HL-60 (cell line): ENCODE data around the gene PCDH1.
"Not testable (repeated sequence)": the region's sequence is repeated elsewhere in the genome, so short reads cannot be mapped to it uniquely, and the experiment has no call there.

Experiments
- DNase-seq, 2 experiments: peaks; one replicate each; pipeline ENCODE4 v3.0.0-alpha.2; 2010 to 2020; ENCODE audit warnings: low read depth in 1 of 2, low spot score in 1 of 2
- H3K27ac ChIP-seq: fragments of 250-450 bp; sonication (Bioruptor Pico); replicated peaks from 2 replicates; pipeline ENCODE4 v1.5.1; 2020; ENCODE audit warnings: mild to moderate bottlenecking, moderate library complexity
- H3K27me3 ChIP-seq: fragments of 250-450 bp; sonication (Bioruptor Pico); 2 replicates; pipeline ENCODE4 v1.5.1; 2021; ENCODE audit warnings: mild to moderate bottlenecking, moderate library complexity; ENCODE audit not compliant: insufficient read depth, poor library complexity, severe bottlenecking
- H3K4me3 ChIP-seq: replicated peaks from 2 replicates; pipeline ENCODE4 v1.5.1; 2011; ENCODE audit warnings: mild to moderate bottlenecking, control low read depth, low read length; ENCODE audit not compliant: insufficient read depth
- CTCF ChIP-seq: IDR thresholded peaks from one replicate; pipeline ENCODE4 v1.5.1; 2011; ENCODE audit warnings: low read length, control low read depth, inconsistent platforms; ENCODE audit not compliant: insufficient read depth
- GABPA ChIP-seq: IDR thresholded peaks from 2 replicates; pipeline ENCODE4 v1.6.1; 2012; ENCODE audit warnings: low read depth
- POLR2AphosphoS5 ChIP-seq: IDR thresholded peaks from 2 replicates; pipeline ENCODE4 v1.6.1; 2012; ENCODE audit warnings: low read depth
- REST ChIP-seq: IDR thresholded peaks from 2 replicates; pipeline ENCODE4 v1.6.1; 2012; ENCODE audit warnings: low read depth; ENCODE audit not compliant: insufficient replicate concordance
- SPI1 ChIP-seq: IDR thresholded peaks from 2 replicates; pipeline ENCODE4 v1.6.1; 2012; ENCODE audit warnings: low read depth, mild to moderate bottlenecking, borderline replicate concordance

Gene PCDH1

GRCh38 chr5:141898448-141899049 is 20.3 kb upstream of the PCDH1 start:
- Histone ChIP-seq H3K27ac (no peak overlapping the region), H3K4me3 (no peak overlapping the region), H3K27me3 (no peaks in the 10 kb centered on the region)
- TF ChIP-seq POLR2AphosphoS5 (no peak), REST (no peak), GABPA (no peak), SPI1 (no peak), CTCF (no peak)
- DNase-seq = no peak

- no peak overlapping the region for H3K4me3 ChIP-seq
- no peak for DNase-seq
- no peaks in the 10 kb centered on the region for H3K27me3 ChIP-seq
- TF ChIP-seq POLR2AphosphoS5 (no peak), CTCF (no peak), REST (no peak), GABPA (no peak), SPI1 (no peak)
- no peak overlapping the region for H3K27ac ChIP-seq
These were observed 19.2 kb upstream of the PCDH1 start for GRCh38 chr5:141897425-141897824.

GRCh38 chr5:141890429-141890828 is 12.2 kb upstream of the PCDH1 start:
- not testable (repeated sequence) for H3K27me3 ChIP-seq, H3K27ac ChIP-seq, DNase-seq, H3K4me3 ChIP-seq

GRCh38 chr5:141889282-141889871 is 11.2 kb upstream of the PCDH1 start:
- H3K4me3 ChIP-seq = no peak overlapping the region
- no peak for TF ChIP-seq REST
- TF ChIP-seq CTCF = no peak
- no peak for TF ChIP-seq POLR2AphosphoS5
- no peak for TF ChIP-seq SPI1
- no peak for TF ChIP-seq GABPA
- peaks cover 5% of the 10 kb centered on the region for H3K27me3 ChIP-seq
- H3K27ac ChIP-seq = no peak overlapping the region
- no peak for DNase-seq
